HG03280 (cell line): Measurements from ENCODE around the gene WASF3.
"Not testable (repeated sequence)": the region's sequence is repeated elsewhere in the genome, so short reads cannot be mapped to it uniquely, and the experiment has no call there.

Experiments used
- ATAC-seq: cut with Tn5 transposase; IDR thresholded peaks from one replicate; pipeline ENCODE4 v1.9.1; 2021; ENCODE audit warnings: mild to moderate bottlenecking, moderate library complexity; ENCODE audit not compliant: unreplicated experiment

WASF3 gene

GRCh38 chr13:26626271-26626670 lies 68.8 kb downstream of the WASF3 start:
- ATAC-seq = no peak

GRCh38 chr13:26628706-26629105 lies 71.2 kb downstream of the WASF3 start:
- no peak for ATAC-seq

DNA sequence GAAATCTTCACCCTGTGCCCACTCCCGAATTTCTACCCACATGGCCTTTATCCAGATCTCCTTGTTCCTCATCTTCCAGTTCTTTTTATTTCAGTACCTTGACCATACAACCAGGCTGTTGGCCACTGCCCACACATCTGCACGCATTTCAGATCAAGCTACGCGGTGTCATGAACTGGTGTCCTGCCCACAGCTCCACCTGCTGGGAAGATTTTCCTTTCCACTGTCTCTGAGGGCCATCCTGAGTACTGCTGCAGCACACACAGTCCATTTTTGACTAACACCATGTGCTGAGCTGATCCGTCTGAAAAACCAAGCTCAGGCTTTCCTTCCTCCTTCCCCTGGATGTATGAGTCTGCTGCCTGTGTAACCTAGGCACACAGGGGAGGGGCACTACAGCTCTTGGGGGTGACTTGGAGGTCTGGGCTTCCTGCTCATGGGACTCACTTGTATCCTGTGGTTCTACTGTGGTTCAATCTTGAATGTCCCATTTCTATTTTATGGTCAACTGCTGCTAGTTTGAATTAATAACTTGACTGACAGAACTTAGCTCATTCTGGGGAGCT lies 71.9 kb downstream of the WASF3 start:
- ATAC-seq = no peak

DNA sequence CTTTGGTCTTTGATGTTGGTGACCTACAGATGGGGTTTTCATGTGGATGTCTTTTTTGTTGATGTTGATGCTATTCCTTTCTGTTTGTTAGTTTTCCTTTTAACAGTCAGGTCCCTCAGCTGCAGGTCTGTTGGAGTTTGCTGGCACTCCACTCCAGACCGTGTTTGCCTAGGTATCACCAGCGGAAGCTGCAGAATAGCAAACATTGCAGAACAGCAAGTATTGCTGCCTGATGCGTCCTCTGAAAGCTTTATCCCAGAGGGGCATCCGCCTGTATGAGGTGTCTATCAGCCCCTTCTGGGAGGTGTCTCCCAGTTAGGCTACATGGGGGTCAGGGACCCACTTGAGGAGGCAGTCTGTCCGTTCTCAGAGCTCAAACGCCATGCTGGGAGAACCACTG lies 78.2 kb downstream of the WASF3 start:
- ATAC-seq = not testable (repeated sequence)

GRCh38 chr13:26636073-26636472 lies 78.6 kb downstream of the WASF3 start:
- ATAC-seq = not testable (repeated sequence)

DNA sequence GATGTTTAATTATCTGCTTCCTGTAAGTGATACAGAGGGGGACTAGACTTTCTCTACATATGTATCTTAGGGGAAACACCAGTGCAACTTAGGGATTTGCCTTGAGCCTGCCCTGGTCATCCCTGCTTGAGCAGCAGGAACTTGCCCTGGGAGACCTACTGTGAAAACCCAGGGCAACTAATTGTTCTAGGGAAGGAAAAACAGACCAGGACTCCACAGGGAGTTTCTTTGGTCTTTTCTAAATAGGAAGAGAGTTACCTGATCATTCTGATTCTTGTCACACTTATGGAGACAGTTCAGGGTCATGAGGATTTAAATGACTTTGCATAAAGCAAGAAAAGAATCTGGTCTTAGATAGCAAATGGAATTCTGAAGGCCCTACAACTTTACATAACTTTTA lies 89.1 kb downstream of the WASF3 start:
- ATAC-seq = no peak

DNA sequence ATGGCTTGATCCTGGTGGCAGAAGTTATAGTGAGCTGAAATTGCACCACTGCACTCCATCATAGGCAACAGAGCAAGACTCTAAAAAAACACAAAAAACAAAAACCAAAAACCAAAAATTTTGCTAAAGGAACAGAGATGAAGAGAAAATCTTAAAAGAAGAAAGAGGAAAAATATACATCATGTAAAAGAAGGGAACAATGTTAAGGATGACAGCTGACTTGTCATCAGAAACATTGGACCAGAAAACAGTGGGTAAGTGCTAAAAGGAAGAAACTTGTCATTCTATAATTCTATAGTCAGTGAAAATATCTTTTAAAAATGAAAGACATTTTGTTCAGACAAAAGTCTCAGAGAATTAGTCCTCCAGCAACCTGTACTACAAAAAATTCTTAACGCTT lies 93.8 kb downstream of the WASF3 start:
- ATAC-seq = no peak

GRCh38 chr13:26653310-26653709 lies 95.8 kb downstream of the WASF3 start:
- no peak for ATAC-seq

GRCh38 chr13:26653842-26654241 lies 96.4 kb downstream of the WASF3 start:
- ATAC-seq = no peak

DNA sequence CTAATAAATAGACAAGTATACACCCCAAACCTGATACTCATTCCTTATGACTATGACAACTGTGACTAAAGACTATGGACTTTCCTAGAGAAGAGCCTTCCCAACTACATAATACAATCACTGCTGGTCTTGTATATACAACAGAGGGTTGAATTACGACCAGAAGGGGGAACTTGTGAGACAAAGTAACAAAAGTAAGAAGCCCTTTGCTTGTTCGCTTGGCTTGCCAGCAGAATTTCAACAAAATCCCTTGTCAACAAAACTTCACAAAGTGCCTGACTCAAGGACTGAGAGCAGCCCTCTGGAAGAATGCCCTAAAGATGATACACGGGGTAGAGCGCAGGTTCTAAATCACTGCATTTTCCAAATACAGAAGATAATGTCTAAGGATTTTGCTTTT lies 99.4 kb downstream of the WASF3 start:
- ATAC-seq = no peak

DNA sequence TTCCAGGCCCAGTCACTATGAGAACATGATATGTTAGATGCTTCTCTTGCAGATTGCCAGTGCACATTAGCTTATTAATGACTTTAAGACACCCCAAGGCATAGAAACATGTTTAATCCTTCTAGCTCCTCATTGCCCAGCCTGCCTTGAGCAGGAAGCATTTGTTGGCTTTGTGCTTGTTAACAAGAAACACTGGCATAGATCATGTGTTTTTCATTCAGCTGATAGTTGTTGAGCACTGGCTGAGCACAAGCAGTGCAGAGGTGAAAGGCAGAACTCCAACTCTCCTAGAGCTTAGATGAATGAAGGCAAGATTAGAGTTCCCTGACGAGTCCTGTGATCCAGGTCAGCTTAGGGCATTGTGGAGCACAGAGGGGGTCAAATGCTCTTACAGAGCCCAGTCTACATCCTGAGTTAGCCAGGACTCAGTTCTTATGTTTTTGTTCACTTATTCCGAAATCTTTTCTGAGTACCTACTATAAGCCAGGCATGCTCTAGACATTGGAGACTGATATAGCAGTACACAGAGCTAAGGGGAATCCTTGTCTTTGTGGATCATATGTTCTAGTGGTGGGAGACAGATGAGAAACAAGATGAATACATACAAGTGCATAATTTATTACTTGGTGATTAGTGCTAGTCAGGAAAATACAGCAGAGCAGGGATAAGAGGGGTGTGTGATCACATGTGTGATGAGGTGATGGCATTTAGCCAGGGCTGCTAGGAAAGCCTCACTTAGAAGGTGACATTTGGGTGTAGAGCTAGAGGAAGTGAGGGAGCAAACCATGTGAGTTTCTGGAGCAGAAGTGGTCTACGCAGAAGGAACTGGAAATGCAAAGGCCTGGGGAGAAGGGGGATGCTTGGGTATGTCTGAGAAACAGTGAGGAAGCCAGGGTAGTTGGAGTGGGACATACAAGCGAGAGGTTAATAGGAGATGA lies 101.2 kb downstream of the WASF3 start:
- ATAC-seq = no peak

- ATAC-seq = no peak
Observed at GRCh38 chr13:26660185-26660584, 102.7 kb downstream of the WASF3 start.

GRCh38 chr13:26660766-26661165 lies 103.3 kb downstream of the WASF3 start:
- no peak for ATAC-seq

GRCh38 chr13:26663791-26664190 lies 106.3 kb downstream of the WASF3 start:
- no peak for ATAC-seq

DNA sequence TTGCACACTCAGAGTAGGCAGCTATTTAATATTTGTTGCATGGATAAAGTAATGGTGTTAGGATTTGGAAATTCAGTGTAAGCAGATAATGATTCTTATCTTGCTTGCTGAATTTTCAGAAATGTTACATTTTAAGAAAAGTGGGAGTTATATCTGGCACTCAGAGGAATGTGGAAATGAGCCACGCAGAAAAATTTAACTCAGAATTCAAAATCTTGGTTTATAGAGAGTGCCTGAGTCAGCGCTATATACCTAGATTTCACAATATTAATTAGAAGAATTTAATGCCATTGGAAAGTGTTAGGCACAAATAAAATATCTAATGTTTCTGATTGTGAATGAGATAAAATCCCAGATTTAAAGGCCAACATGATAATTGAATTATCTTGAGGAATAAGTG lies 106.8 kb downstream of the WASF3 start:
- ATAC-seq = no peak

- ATAC-seq = no peak
Observed at GRCh38 chr13:26664876-26665275, 107.4 kb downstream of the WASF3 start.

GRCh38 chr13:26668357-26669146 lies 111.1 kb downstream of the WASF3 start:
- no peak for ATAC-seq

GRCh38 chr13:26673890-26674289 lies 116.4 kb downstream of the WASF3 start:
- ATAC-seq = no peak

DNA sequence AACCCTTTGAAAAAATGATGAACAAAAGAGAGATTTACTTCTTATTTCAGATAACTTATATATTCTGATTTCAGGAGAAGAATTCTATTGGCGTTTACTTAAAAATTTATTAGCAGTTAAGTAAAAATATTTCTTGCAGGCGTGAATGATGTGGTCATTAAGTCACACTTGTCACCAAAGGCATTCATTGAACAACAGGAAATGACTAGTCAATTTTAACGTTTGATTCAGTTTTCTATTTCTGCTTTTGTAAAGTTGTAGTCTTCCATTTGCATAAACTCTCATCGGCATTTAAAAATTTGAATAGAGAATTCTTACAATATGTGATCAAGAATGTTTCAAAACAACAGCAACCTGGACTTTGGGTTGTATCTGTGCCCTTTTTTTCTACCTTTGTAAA lies 119.7 kb downstream of the WASF3 start:
- no peak for ATAC-seq

DNA sequence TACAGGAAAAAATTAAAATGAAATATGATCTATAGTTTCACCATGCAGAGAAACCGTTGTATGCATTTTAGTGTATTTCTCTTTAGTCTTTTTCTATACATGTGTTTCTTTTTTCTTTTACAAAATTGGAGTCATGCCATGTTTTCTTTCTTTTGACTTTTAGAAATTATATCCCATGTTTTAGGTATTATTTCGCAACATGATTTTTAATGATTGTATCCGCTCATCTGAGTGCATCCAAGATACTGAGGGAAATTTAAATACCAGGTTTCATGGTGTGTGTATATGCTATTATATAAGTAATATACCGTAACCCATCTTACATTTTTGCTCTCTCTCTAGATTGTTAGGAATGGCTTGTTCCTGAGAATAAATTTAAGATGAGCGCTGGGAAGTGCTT lies 120.8 kb downstream of the WASF3 start:
- no peak for ATAC-seq

GRCh38 chr13:26678796-26679195 lies 121.3 kb downstream of the WASF3 start:
- no peak for ATAC-seq
